H1 (cell line): ENCODE measurements around the gene KLHL8.

Experiments
- BRCA1 ChIP-seq: IDR thresholded peaks from 2 replicates; pipeline ENCODE4 v1.6.1; 2012; ENCODE audit warnings: low read depth, low read length, improper control_type of control experiment
- CREB1 ChIP-seq: IDR thresholded peaks from 2 replicates; pipeline ENCODE4 v1.6.1; 2012; ENCODE audit warnings: inconsistent platforms
- EZH2 ChIP-seq: fragments of 200-600 bp; sonication (generic); IDR thresholded peaks from 2 replicates; pipeline ENCODE4 v1.7.1; 2012; ENCODE audit warnings: low read depth, mild to moderate bottlenecking, moderate library complexity, low read length, inconsistent platforms; ENCODE audit not compliant: severe bottlenecking
- FOSL1 ChIP-seq: IDR thresholded peaks from 2 replicates; pipeline ENCODE4 v1.6.1; 2011; ENCODE audit warnings: mild to moderate bottlenecking, low read depth, low read length, moderate library complexity; ENCODE audit not compliant: insufficient read depth
- JUN ChIP-seq: IDR thresholded peaks from 2 replicates; pipeline ENCODE4 v1.6.1; 2011; ENCODE audit warnings: low read depth, mild to moderate bottlenecking, improper control_type of control experiment, low read length
- POLR2AphosphoS5 ChIP-seq: IDR thresholded peaks from 2 replicates; pipeline ENCODE4 v1.6.1; 2011; ENCODE audit warnings: low read depth, low read length
- YY1 ChIP-seq: IDR thresholded peaks from 2 replicates; pipeline ENCODE4 v1.6.1; 2011; ENCODE audit warnings: low read depth, mild to moderate bottlenecking, low read length
- TF ChIP-seq, protein P1 (sequence below), 3 experiments: IDR thresholded peaks; 1 replicate in 2 of 3; 2 replicates in 1 of 3; pipeline versions ENCODE4 v1.5.1 to v1.6.1; 2011; ENCODE audit warnings: low read length in 3 of 3, mild to moderate bottlenecking in 3 of 3, inconsistent platforms in 2 of 3, low read depth in 1 of 3, moderate library complexity in 1 of 3; ENCODE audit not compliant: insufficient read depth in 1 of 3; ENCODE audit errors: control extremely low read depth in 1 of 3

DNA sequence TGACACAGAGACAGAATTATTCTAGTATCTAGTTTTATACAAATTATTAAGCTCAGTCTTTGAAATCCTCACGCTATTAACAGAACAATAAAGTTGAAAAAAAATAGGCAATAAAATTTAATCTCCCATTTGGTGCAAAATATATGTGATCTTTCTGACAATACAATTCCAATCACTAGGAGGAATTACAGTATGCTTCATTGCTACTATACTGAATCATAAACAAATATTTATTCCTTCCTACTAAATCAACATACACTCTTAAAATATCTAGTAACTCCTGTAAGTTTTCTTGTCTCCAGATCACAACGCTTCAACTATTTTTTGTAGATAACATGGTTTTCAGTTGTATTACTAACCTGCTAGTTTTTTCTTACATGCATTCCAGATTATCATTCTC lies 45.7 kb downstream of the KLHL8 start:
- TF ChIP-seq, protein P1, sequence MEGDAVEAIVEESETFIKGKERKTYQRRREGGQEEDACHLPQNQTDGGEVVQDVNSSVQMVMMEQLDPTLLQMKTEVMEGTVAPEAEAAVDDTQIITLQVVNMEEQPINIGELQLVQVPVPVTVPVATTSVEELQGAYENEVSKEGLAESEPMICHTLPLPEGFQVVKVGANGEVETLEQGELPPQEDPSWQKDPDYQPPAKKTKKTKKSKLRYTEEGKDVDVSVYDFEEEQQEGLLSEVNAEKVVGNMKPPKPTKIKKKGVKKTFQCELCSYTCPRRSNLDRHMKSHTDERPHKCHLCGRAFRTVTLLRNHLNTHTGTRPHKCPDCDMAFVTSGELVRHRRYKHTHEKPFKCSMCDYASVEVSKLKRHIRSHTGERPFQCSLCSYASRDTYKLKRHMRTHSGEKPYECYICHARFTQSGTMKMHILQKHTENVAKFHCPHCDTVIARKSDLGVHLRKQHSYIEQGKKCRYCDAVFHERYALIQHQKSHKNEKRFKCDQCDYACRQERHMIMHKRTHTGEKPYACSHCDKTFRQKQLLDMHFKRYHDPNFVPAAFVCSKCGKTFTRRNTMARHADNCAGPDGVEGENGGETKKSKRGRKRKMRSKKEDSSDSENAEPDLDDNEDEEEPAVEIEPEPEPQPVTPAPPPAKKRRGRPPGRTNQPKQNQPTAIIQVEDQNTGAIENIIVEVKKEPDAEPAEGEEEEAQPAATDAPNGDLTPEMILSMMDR (IDR thresholded peaks at IDR 0.05; ENCODE audit: control extremely low read depth in 1 of 3, insufficient read depth in 1 of 3, low read depth in 1 of 3, low read length in 3 of 3): no peak
- no peak for TF ChIP-seq BRCA1
- TF ChIP-seq CREB1: no peak
- no peak for TF ChIP-seq FOSL1
- TF ChIP-seq JUN: no peak
- TF ChIP-seq EZH2: no peak
- no peak for TF ChIP-seq YY1
- no peak for TF ChIP-seq POLR2AphosphoS5
